H1 (cell line): Measurements from ENCODE around the gene NOC2L. TPM values are rescaled to one million over a fixed set of nuclear protein-coding genes. Genes with fewer than 3 reads are reported as not detected.

Experiments used
- BACH1 ChIP-seq: IDR thresholded peaks from 2 replicates; pipeline ENCODE4 v1.6.1; 2012; ENCODE audit warnings: low read length, improper control_type of control experiment
- MAFK ChIP-seq: IDR thresholded peaks from 2 replicates; pipeline ENCODE4 v1.6.1; 2012; ENCODE audit warnings: low read depth, mild to moderate bottlenecking, improper control_type of control experiment, low read length
- MAX ChIP-seq: IDR thresholded peaks from 2 replicates; pipeline ENCODE4 v1.6.1; 2012; ENCODE audit warnings: inconsistent platforms
- POLR2AphosphoS5 ChIP-seq: IDR thresholded peaks from 2 replicates; pipeline ENCODE4 v1.6.1; 2011; ENCODE audit warnings: low read depth, low read length
- SRF ChIP-seq: IDR thresholded peaks from 2 replicates; pipeline ENCODE4 v1.6.1; 2011; ENCODE audit warnings: mild to moderate bottlenecking, low read depth, low read length, moderate library complexity
- polyA plus RNA-seq, 7 experiments: library from polyadenylated mRNA; depleted of rRNA in 3 of 7; stranded (reverse) in 5 of 7; unstranded in 2 of 7; fragments of >200 nt in 5 of 7; fragments of 200-250 nt in 2 of 7; gene quantifications; 1 replicate in 5 of 7; 2 replicates in 1 of 7; 4 replicates in 1 of 7; pipeline versions ENCODE4 v1.2.1 to v1.2.3, GENCODE V29; 2011 to 2013; ENCODE audit warnings: missing spikeins in 2 of 7, mixed read lengths in 2 of 7
- total RNA-seq: library from RNA; stranded (reverse); fragmentation: NEBNext Ultra II Directional; extraction: Animal tissue kit (Norgen Biotek cat#: 25700); gene quantifications from 2 replicates; pipeline ENCODE4 v1.2.1, GENCODE V29; 2021
- TF ChIP-seq, protein P1 (sequence below), 3 experiments: IDR thresholded peaks; 1 replicate in 2 of 3; 2 replicates in 1 of 3; pipeline versions ENCODE4 v1.5.1 to v1.6.1; 2011; ENCODE audit warnings: low read length in 3 of 3, mild to moderate bottlenecking in 3 of 3, inconsistent platforms in 2 of 3, low read depth in 1 of 3, moderate library complexity in 1 of 3; ENCODE audit not compliant: insufficient read depth in 1 of 3; ENCODE audit errors: control extremely low read depth in 1 of 3

NOC2L gene
- total and polyA plus RNA-seq, 2 of the 8 experiments (the other 6 are each of a cell fraction or from before 2014, with no cell fraction given), result 74.7 to 130 TPM

GRCh38 chr1:1003618-1004419 lies 44.8 kb upstream of the NOC2L start (continued):
- TF ChIP-seq, protein P1, sequence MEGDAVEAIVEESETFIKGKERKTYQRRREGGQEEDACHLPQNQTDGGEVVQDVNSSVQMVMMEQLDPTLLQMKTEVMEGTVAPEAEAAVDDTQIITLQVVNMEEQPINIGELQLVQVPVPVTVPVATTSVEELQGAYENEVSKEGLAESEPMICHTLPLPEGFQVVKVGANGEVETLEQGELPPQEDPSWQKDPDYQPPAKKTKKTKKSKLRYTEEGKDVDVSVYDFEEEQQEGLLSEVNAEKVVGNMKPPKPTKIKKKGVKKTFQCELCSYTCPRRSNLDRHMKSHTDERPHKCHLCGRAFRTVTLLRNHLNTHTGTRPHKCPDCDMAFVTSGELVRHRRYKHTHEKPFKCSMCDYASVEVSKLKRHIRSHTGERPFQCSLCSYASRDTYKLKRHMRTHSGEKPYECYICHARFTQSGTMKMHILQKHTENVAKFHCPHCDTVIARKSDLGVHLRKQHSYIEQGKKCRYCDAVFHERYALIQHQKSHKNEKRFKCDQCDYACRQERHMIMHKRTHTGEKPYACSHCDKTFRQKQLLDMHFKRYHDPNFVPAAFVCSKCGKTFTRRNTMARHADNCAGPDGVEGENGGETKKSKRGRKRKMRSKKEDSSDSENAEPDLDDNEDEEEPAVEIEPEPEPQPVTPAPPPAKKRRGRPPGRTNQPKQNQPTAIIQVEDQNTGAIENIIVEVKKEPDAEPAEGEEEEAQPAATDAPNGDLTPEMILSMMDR (IDR thresholded peaks at IDR 0.05; ENCODE audit: control extremely low read depth in 1 of 3, insufficient read depth in 1 of 3, low read depth in 1 of 3, low read length in 3 of 3), result no peak
- TF ChIP-seq MAFK, result no peak
- TF ChIP-seq MAX, result no peak
- TF ChIP-seq POLR2AphosphoS5, result no peak
- TF ChIP-seq BACH1, result no peak
- no peak for TF ChIP-seq SRF
- TF ChIP-seq, all 59 proteins: peak for 0
